ENCODE results near the gene TC2N.
A peak's percentile ranks its signal among the peaks of the same experiment; 100 is the strongest.
"Not testable (repeated sequence)": the region's sequence is repeated elsewhere in the genome, so short reads cannot be mapped to it uniquely, and the experiment has no call there.

The TC2N gene

GRCh38 chr14:91751719-91752118 is 115.6 kb downstream of the TC2N start:
- no peak for DNase-seq

- DNase-seq, result no peak
These were observed 116.6 kb downstream of the TC2N start for GRCh38 chr14:91750634-91751198.

- no peak for DNase-seq
These were observed 117.5 kb downstream of the TC2N start for GRCh38 chr14:91749868-91750267.

- DNase-seq, result no peak
These were observed 119.3 kb downstream of the TC2N start for GRCh38 chr14:91748049-91748448.

GRCh38 chr14:91745344-91745743 is 122.0 kb downstream of the TC2N start:
- DNase-seq, result no peak

- DNase-seq, result no peak
These were observed 123.3 kb downstream of the TC2N start for GRCh38 chr14:91744068-91744480.

- no peak for DNase-seq
These were observed 124.1 kb downstream of the TC2N start for GRCh38 chr14:91743305-91743653.

- no peak for DNase-seq
These were observed 124.6 kb downstream of the TC2N start for GRCh38 chr14:91742621-91743304.

- not testable (repeated sequence) for DNase-seq
These were observed 127.5 kb downstream of the TC2N start for GRCh38 chr14:91739867-91740266.

GRCh38 chr14:91737619-91738018 is 129.7 kb downstream of the TC2N start:
- no peak for DNase-seq

GRCh38 chr14:91732859-91733477 is 134.4 kb downstream of the TC2N start:
- peak; percentile 9 for DNase-seq

- DNase-seq, result no peak
These were observed 134.9 kb downstream of the TC2N start for GRCh38 chr14:91732439-91732838.

- DNase-seq, result no peak
These were observed 135.3 kb downstream of the TC2N start, which contains the start of gene CATSPERB for GRCh38 chr14:91731986-91732385. Gene CATSPERB (minus strand): TSS chr14:91732086. CDS start chr14:91729479, 2,607 bp downstream.

- no peak for DNase-seq
These were observed 136.3 kb downstream of the TC2N start for GRCh38 chr14:91731018-91731417.

GRCh38 chr14:91729756-91730155 is 137.6 kb downstream of the TC2N start:
- no peak for DNase-seq

Data from retina (tissue), 1 donor.